Fibroblast of peridontal ligament (primary cell): ENCODE measurements around the gene OOSP2.
"Not testable (repeated sequence)": the region's sequence is repeated elsewhere in the genome, so short reads cannot be mapped to it uniquely, and the experiment has no call there.

Source experiments
- DNase-seq: peaks from one replicate; pipeline ENCODE4 v3.0.0-alpha.2; 2010; ENCODE audit errors: extremely low read depth

Gene OOSP2, protein sequence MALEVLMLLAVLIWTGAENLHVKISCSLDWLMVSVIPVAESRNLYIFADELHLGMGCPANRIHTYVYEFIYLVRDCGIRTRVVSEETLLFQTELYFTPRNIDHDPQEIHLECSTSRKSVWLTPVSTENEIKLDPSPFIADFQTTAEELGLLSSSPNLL

DNA sequence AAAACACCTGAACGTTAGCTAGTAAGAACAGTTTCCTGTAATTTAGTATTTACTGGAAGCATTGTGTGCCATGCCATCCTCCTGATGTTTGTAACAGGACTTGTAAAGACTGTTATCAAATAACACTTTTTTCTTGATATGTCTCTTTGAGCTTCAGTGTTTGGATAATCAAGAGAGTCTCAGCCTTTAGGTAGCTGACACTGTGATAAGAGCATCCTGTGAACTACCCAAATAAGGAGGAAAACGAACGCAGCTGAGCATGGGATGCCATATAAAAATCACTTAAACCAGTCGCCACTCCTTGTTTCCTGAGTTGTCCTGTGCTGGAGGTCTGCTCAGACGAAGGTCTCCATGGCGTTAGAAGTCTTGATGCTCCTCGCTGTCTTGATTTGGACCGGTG, at the start of gene OOSP2:
Gene OOSP2 (plus strand): TSS at position 301 of the 400 bp plus-strand sequence. CDS start 51 bp downstream, at position 352.
- DNase-seq = no peak

DNA sequence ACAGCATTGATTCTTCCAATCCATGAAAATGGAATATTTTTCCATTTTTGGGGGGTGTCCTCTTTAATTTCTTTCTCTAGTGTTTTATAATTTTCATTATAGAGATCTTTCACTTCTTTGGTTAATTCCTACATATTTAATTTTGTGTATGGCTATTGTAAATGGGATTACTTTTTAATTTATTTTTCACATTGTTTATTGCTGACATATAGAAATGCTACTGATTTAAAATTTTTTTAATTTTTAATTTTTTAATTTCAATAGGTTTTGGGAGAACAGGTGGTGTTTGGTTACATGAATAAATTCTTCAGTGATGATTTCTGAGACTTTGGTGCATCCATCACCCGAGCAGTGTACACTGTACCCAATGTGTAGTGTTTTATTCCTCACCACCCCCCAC, 49.8 kb upstream of the OOSP2 start:
- DNase-seq = no peak

DNA sequence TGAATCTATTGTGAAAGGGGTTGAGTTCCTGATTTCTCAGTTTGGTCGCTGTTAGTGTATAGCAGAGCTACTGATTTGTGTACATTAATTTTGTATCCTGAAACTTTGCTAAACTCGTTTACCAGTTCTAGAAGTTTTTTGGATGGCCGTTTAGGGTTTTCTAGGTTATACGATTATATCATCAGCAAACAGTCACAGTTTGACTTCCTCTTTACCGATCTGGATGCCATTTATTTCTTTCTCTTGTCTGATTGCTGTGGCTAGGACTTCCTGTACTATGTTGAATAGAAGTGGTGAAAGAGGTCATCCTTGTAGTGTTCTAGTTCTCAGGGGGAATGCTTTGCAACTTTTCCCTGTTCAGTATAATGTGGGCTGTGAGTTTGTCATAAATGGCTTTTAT, 47.8 kb upstream of the OOSP2 start:
- DNase-seq = no peak

DNA sequence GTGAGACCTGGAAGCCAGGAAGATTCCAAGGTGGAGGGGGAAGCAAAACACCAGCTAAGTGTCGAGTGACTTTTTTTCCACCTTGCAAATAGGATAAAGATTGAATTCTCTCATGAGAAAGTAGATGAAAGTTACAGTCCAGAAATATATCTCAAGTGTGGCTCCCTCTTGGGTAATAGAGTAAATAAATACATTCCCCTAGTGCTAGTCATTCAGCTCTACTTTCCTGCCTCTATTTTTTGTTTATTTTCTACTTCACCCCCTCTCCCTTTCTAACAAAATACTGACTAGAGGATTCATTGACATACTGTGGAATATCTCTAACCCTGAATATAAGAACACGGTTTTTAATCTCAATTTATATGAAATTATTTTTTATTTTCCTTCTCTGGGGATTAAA, 42.4 kb upstream of the OOSP2 start:
- DNase-seq = no peak

DNA sequence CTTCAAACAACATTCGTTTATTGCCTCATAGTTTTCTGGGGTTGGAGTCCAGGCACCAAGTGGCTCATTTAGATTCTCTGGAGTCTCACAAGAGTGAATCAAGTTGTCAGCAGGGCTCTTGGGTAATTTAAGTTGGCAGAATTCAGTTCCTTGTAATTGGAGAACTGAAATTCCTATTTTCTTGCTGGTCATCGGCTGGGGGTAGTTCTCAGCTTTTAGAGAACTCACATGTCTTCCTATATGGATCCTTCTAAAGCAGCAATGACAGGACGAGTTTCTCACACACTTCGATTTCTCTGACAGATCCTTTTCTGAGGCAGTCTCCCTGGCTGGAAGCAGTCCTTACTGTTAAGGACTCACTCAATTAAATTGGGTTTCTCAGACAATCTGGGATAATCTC, 40.5 kb upstream of the OOSP2 start:
- no peak for DNase-seq

DNA sequence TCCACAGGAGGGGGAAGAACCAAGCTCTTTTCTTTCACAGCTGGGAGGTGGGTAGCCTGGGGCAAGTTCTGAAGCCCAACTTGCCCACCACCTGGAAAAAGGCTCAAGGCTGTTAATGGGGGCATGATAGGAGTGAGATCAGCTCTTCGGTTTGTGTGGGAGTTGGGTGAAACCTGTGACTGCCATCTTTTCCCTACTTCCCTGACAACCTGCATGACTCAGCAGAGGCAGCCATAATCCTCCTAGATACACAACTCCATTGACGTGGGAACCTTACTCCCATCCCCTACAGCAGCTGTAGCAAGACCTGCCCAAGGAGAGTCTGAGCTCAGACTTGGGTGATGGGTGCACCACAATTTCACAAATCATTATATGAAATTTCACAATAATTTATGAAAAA, 36.5 kb upstream of the OOSP2 start:
- no peak for DNase-seq

DNA sequence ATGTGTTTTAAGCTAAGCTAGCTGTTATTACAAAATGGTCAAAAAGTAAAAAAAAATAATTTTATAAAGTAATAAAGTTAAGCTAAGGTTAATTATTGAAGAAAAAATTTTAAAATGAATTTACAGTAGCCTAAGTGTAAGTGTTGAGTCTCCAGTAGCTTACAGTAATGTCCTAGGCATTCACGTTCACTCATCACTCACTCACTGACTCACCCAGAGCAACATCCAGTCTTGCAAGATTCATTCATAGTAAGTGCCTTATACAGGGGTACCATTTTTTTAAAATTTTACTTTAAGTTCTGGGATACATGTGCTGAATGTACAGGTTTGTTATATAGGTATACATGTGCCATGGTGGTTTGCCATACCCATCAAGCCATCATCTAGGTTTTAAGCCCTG, 34.8 kb upstream of the OOSP2 start:
- DNase-seq = no peak

DNA sequence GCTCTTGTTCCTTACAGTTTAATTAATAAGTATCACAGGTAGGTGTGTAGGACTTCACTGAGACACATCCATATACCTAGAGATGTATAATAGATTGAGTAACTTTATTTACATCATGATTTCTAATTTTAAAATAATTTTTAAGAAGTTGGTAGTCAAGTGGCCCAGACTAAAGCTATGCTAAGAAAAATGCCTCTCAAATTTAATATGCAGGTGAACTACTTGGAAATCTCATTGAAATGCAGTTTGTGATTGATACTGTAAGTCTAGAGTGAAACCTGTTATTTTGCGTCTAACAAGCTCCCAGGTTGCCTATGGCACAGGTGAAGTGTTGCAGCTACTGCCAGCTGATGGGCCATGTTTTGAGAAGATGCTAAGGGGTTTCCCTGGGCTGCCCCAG, 23.3 kb upstream of the OOSP2 start, which contains the start of gene OOSP4B:
Gene OOSP4B (plus strand): TSS at position 301 of the 400 bp plus-strand sequence.
- no peak for DNase-seq

DNA sequence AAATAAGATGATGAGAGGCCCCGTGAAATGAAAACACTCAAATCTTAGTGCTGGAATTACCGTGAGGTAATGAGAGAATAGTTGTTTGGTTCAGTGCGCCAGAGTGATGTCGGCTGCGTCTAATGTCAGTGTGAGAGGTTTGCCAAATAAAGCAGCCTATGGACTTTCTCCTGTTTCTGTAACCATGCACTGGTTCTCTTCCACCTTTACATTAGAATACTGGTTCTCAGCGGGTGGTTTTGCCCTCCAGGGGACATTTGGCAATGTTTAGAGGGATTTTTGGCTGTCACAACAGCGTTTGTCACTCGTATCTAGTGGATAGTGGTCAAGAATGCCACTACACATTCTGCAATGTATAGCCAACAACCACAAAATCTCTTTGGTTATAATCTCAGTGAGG, 22.2 kb upstream of the OOSP2 start:
- no peak for DNase-seq

DNA sequence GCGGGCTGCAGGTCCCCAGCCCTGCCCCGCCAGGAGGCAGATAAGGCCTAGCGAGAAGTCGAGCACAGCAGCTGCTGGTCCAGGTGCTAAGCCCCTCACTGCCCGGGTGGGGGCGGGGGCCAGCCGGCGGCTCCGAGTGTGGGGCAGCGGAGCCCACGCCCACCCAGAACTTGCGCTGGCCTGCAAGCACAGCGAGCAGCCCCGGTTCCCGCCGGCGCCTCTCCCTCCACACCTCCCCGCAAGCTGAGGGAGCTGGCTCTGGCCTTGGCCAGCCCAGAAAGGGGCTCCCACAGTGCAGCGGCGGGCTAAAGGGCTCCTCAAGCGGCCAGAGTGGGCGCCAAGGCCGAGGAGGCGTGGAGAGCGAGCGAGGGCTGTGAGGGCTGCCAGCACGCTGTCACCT, 19.8 kb upstream of the OOSP2 start:
- DNase-seq = not testable (repeated sequence)

DNA sequence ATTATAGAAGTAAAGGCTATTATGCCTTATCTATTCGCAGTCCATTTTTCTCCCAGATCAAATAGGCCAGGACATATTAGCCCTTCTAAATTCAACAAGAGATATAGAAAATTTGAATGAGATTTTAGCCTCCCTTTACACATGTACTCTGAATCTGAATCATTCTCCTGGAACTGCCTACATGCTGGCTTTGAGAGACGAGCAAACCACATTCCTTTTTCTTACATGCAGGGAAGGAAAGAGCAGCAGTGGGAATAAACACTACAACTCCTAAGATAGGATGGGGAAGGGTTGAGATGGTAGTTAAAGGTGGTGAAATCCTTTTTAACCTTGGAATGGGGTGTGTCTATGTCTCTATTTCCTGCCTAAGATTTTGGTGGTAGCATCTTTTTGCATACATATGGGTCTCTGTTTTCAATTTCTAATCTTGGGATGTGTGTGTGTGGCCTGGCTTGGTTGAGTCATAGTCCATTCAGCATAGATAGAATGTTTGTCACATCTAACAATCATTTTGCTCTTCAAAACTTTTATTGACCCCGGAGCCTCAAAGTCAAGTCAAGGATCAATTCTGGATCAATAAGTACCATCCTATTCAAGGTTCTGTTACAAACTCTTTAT, 11.1 kb upstream of the OOSP2 start:
- no peak for DNase-seq

DNA sequence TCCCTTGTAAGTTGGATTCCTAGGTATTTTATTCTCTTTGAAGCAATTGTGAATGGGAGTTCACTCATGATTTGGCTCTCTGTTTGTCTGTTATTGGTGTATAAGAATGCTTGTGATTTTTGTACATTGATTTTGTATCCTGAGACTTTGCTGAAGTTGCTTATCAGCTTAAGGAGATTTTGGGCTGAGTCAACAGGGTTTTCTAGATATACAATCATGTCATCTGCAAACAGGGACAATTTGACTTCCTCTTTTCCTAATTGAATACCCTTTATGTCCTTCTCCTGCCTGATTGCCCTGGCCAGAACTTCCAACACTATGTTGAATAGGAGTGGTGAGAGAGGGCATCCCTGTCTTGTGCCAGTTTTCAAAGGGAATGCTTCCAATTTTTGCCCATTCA, 10.2 kb downstream of the OOSP2 start:
- not testable (repeated sequence) for DNase-seq

DNA sequence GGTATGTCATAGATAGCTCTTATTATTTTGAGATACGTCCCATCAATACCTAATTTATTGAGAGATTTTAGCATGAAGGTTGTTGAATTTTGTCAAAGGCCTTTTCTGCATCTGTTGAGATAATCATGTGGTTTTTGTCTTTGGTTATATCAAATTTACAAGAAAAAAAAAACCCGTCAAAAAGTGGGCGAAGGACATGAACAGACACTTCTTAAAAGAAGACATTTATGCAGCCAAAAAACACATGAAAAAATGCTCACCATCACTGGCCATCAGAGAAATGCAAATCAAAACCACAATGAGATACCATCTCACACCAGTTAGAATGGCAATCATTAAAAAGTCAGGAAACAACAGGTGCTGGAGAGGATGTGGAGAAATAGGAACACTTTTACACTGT, 10.6 kb downstream of the OOSP2 start:
- DNase-seq = not testable (repeated sequence)

DNA sequence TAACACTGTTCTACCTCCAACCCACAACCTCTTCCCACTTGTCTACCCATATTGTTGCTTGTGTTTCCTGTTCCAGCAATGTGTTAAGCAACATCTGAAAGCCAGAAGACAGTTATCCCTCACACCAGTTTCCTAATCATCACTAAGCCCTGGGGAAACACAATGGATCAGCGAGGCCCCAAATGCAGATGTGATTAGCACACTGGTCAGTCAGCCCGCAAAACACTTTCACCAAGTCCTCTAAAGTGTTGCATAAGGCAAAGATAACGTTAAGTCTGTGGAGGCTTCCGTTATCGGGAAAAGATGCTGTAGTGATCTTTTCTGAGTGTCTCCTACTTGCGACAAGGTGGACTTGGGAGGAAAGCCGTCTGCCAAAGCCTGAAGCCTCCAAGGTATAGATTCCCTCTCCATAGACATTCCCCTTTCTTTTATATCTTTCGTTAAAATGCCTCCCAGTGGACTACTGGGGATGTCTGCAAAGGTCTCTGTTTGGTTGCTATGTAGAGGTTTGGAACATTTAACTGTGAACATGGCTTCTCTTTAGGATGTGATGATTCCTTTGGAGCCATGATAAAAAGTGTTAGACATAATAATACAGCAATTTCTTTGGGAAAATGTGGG, 16.2 kb downstream of the OOSP2 start, which contains the start of gene MS4A3:
Gene MS4A3 (plus strand): TSS at position 317 of the 621 bp plus-strand sequence. CDS start 4,496 bp downstream, outside the sequence.
- no peak for DNase-seq

DNA sequence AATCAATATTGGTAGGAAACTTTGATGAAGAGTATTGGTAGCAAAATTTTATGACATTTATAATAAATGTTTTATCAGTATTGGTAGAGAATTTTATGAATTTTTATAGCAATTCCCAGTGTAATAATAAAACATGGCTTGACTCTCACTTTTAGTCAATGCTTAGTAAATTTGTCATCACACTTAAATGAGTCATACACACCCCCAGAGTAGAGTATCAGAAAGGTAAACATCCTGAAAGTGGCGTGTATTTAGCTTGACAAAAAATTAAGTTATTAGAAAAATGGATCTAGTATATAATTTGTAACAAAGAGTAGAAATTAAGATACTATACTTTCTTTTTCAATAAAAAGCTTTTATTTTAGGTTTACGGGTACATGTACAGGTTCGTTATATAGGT, 18.8 kb downstream of the OOSP2 start:
- DNase-seq = no peak

DNA sequence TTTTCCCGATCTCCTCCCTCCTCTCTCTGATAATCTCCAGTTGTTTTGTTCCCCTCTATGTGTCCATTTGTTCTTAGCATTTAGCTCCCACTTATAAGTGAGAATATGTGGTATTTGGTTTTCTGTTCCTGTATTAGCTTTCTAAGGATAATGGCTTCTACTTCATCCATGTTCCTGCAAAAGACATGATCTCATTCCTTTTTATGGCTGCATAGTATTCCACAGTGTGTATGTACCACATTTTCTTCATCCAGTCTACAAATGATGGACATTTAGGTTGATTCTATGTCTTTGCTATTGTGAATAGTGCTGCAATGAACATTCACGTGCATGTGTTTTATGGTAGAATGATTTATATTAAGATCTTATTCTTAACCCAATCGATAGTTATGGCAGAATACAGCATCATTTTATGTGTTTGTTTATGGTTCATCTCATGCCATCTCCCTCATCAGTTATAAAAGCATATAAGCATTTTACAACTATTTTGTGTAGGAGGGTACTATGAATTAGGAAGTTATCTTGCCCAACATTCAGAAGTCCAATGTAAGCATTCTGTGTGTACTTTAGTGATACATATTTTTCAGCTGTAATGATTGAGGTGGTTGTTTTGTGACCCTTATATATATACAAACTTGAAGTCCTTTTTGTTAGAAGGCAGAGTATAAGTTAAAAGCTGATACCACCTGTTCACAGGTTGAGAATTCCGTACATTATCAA, 19.5 kb downstream of the OOSP2 start:
- DNase-seq = no peak

DNA sequence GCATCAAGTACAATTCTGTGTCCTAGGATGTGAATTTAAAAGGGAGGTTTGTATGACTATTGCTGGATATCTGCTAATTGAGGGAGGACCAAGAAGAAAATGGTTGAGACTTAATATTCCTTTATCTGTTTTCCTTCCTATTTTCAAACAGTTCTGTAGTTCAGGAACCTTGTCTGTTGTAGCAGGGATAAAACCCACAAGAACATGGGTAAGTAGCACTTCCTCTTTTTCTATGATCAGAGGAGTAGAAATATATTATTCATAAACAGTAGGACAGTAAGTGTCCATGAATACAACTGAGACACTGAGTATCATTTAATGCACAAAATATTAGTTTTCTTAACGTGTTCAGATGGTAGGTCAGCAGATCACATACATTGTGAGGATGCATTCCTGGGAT, 23.9 kb downstream of the OOSP2 start:
- no peak for DNase-seq

DNA sequence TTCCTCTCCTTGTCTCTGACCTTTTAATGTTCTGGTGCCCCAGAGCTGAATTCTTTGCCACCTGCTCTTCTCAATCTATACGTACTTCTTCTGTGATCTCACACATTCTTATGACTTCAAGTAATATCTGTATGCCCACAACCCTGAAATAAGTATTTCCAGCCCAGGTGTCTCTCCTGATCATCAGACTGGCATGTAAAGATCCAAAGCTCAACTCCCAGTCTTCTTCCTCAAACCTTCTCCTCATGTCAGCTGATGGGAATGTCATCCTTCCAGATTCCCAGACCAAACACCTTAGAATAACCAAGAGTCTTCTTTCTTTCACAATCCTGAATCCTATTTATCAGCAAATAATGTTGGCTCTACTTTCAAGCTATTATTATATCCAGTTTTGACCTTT, 25.6 kb downstream of the OOSP2 start:
- no peak for DNase-seq

DNA sequence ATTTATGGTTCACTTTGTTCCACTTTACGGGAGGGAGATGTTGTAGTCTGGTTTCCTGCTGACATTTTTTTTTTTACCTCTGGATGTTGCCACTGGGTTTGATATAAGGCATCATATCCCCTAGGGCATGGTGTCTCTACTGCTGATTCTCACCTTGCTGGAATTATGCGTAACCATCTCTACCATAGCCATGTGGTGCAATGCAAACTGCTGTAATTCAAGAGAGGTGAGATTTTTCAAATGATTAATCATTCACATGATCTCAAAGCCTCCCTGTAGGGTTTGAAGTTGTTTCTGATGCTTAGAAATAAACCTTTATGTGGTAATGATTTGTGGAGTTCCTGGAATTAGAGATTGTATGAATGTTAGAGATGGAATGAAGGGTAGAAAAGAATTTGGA, 29.2 kb downstream of the OOSP2 start:
- no peak for DNase-seq

DNA sequence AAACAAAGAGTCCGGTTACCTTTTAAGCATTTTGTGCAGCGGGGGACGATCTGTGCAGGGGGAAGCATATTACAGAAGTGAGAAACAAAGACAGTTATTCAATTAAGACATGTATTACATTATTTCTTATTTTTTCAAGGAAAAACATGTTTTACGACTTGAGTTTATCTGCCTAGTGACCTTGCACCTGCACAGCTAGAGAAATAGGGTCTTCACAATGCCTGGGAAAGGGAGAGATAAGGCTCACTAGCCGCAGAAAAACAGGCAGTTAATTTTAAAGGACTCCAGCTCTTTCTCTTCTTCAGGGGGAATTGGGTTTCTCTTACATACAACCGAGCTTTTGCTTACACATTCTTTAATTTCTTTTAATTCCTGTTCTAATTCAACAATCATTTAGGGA, 31.4 kb downstream of the OOSP2 start:
- DNase-seq = not testable (repeated sequence)

DNA sequence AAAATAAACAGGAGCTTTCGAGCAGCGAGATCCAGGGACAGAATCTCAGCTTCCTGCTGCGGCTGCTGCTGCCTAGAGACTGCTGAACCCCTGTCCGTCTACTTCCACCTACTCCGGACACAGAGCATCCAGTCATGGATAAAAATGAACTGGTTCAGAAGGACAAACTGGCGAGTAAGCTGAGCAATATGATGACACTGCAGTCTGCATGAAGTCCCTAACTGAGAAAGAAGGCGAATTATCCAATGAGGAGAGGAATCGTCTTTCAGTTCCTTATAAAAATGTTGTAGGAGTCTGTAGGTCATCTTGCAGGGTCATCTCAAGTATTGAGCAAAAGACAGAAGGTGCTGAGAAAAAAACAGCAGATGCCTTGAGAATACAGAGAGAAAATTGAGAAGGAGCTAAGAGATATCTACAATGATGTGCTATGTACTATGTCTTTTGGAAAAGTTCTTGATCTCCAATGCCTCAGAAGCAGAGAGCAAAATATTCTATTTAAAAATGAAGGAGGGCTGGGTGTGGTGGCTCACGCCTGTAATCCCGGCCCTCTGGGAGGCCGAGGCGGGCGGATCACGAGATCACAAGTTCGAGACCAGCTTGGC, 37.1 kb downstream of the OOSP2 start:
- DNase-seq = no peak

DNA sequence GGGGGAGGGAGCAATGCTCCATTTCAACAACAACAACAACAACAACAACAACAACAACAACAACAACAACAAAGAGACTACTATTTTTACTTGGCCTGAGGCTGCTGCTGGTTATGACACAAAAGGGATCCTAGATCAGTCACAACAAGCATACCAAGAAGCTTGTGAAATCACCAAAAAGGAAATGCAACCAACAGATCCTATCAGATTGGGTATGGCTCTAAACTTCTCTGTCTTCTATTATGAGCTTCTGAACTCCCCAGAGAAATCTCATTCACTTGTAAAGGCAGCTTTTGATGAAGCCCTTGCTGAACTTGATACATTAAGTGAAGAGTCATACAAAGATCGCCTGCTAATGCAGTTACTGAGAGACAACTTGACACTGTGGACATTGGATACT, 37.8 kb downstream of the OOSP2 start:
- DNase-seq = no peak
